ENCODE results near the gene ZNF423. TPM values are rescaled to one million over a fixed set of nuclear protein-coding genes. Genes with fewer than 3 reads are reported as not detected.

ZNF423 gene
- total and polyA plus RNA-seq, 2 of the 13 experiments (the other 11 are each of a cell fraction or from before 2014, with no cell fraction given): 0.07 to 0.31 TPM

GRCh38 chr16:49671333-49671732 lies 184.6 kb downstream of the ZNF423 start (continued):
- TF ChIP-seq ZNF225 (CRISPR knock-in tag; IDR thresholded peaks at IDR 0.05) (no peak), NPAS2 (CRISPR knock-in tag; IDR thresholded peaks at IDR 0.05; ENCODE audit: borderline replicate concordance) (no peak)
- TF ChIP-seq, protein P1, sequence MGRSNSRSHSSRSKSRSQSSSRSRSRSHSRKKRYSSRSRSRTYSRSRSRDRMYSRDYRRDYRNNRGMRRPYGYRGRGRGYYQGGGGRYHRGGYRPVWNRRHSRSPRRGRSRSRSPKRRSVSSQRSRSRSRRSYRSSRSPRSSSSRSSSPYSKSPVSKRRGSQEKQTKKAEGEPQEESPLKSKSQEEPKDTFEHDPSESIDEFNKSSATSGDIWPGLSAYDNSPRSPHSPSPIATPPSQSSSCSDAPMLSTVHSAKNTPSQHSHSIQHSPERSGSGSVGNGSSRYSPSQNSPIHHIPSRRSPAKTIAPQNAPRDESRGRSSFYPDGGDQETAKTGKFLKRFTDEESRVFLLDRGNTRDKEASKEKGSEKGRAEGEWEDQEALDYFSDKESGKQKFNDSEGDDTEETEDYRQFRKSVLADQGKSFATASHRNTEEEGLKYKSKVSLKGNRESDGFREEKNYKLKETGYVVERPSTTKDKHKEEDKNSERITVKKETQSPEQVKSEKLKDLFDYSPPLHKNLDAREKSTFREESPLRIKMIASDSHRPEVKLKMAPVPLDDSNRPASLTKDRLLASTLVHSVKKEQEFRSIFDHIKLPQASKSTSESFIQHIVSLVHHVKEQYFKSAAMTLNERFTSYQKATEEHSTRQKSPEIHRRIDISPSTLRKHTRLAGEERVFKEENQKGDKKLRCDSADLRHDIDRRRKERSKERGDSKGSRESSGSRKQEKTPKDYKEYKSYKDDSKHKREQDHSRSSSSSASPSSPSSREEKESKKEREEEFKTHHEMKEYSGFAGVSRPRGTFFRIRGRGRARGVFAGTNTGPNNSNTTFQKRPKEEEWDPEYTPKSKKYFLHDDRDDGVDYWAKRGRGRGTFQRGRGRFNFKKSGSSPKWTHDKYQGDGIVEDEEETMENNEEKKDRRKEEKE (IDR thresholded peaks at IDR 0.05): no peak

DNA sequence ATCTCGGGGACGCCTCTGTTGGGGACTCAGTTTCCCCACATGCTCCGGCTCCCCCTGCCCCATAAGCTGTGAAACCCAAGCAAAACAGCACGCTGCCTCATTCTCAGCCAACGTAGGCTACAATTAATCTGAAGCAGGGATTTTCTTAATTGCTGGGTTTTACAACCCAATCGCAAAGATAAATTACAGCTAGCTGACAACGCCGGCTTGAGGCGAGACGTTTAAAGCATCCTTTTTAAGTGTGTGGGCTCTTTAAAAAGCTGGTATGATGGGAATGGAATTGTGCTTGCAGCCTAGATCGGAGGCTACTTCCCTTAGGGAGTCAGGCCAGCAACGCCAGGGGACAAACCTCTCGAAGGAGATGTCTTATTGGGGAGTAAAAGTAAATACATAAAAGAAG lies 185.3 kb downstream of the ZNF423 start:
- H3K4me1 ChIP-seq (ENCODE audit: insufficient read depth, low read length): no peaks in the 10 kb centered on the region
- in situ Hi-C loops (cut with HindIII; ENCODE audit: extremely low pct_ligation_motif_present, low pct_unique_long_range_greater_than_20kb): no loop called here
- TF ChIP-seq, protein P2, sequence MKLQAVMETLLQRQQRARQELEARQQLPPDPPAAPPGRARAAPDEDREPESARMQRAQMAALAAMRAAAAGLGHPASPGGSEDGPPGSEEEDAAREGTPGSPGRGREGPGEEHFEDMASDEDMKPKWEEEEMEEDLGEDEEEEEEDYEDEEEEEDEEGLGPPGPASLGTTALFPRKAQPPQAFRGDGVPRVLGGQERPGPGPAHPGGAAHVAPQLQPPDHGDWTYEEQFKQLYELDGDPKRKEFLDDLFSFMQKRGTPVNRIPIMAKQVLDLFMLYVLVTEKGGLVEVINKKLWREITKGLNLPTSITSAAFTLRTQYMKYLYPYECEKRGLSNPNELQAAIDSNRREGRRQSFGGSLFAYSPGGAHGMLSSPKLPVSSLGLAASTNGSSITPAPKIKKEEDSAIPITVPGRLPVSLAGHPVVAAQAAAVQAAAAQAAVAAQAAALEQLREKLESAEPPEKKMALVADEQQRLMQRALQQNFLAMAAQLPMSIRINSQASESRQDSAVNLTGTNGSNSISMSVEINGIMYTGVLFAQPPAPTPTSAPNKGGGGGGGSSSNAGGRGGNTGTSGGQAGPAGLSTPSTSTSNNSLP (IDR thresholded peaks at IDR 0.05; ENCODE audit: low read depth, low read length): no peak
- TF ChIP-seq ZNF619 (CRISPR knock-in tag; IDR thresholded peaks at IDR 0.05) (no peak), HINFP (CRISPR knock-in tag; IDR thresholded peaks at IDR 0.05; ENCODE audit: low read depth) (no peak), ZNF777 (CRISPR knock-in tag; IDR thresholded peaks at IDR 0.05) (no peak), ZNF841 (CRISPR knock-in tag; IDR thresholded peaks at IDR 0.05; ENCODE audit: borderline replicate concordance) (no peak), ZNF556 (CRISPR knock-in tag; IDR thresholded peaks at IDR 0.05; ENCODE audit: borderline replicate concordance) (no peak), ZNF256 (CRISPR knock-in tag; conservative IDR thresholded peaks at IDR 0.05) (no peak), SOX5 (CRISPR knock-in tag; IDR thresholded peaks at IDR 0.05; ENCODE audit: borderline replicate concordance) (no peak), ZNF333 (CRISPR knock-in tag; IDR thresholded peaks at IDR 0.05; ENCODE audit: borderline replicate concordance) (no peak), GFI1 (CRISPR knock-in tag; IDR thresholded peaks at IDR 0.05; ENCODE audit: borderline replicate concordance) (no peak)
- TF ChIP-seq, protein P3, sequence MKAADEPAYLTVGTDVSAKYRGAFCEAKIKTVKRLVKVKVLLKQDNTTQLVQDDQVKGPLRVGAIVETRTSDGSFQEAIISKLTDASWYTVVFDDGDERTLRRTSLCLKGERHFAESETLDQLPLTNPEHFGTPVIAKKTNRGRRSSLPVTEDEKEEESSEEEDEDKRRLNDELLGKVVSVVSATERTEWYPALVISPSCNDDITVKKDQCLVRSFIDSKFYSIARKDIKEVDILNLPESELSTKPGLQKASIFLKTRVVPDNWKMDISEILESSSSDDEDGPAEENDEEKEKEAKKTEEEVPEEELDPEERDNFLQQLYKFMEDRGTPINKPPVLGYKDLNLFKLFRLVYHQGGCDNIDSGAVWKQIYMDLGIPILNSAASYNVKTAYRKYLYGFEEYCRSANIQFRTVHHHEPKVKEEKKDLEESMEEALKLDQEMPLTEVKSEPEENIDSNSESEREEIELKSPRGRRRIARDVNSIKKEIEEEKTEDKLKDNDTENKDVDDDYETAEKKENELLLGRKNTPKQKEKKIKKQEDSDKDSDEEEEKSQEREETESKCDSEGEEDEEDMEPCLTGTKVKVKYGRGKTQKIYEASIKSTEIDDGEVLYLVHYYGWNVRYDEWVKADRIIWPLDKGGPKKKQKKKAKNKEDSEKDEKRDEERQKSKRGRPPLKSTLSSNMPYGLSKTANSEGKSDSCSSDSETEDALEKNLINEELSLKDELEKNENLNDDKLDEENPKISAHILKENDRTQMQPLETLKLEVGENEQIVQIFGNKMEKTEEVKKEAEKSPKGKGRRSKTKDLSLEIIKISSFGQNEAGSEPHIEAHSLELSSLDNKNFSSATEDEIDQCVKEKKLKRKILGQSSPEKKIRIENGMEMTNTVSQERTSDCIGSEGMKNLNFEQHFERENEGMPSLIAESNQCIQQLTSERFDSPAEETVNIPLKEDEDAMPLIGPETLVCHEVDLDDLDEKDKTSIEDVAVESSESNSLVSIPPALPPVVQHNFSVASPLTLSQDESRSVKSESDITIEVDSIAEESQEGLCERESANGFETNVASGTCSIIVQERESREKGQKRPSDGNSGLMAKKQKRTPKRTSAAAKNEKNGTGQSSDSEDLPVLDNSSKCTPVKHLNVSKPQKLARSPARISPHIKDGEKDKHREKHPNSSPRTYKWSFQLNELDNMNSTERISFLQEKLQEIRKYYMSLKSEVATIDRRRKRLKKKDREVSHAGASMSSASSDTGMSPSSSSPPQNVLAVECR (CRISPR knock-in tag; IDR thresholded peaks at IDR 0.05; ENCODE audit: borderline replicate concordance): no peak

More for the DNA sequence above, 185.3 kb downstream of the ZNF423 start:
- Histone ChIP-seq H3K27ac (ENCODE audit: extremely low read length, insufficient read depth, low read length) (no peak overlapping the region), H4K20me1 (ENCODE audit: insufficient read depth, low read length) (no peaks in the 10 kb centered on the region), H3K4me2 (ENCODE audit: low read depth, low read length) (no peak overlapping the region), H3K27me3 (ENCODE audit: control insufficient read depth in 1 of 2, insufficient read depth in 2 of 2, low read length in 2 of 2) (peaks cover 0 to 12% of the 10 kb centered on the region in 2 experiments; a peak in 3 of 5 replicates), H3K9ac (ENCODE audit: insufficient read depth, low read depth, low read length) (no peak overlapping the region), H3K4me3 (replicated peaks in 1 of 3; ENCODE audit: insufficient read depth in 1 of 3, low read depth in 2 of 3, low read length in 3 of 3) (no peak overlapping the region), H3K36me3 (replicated peaks in 1 of 2; ENCODE audit: control insufficient read depth in 1 of 2, insufficient read depth in 2 of 2, low read length in 2 of 2) (no peaks in the 10 kb centered on the region), H3K79me2 (ENCODE audit: insufficient read depth, low read length) (no peaks in the 10 kb centered on the region), H3K9me3 (ENCODE audit: low read length) (no peaks in the 10 kb centered on the region), H2AFZ (ENCODE audit: low read length) (no peak overlapping the region)
- ChIA-PET CTCF (ENCODE audit: low intra/inter-chr PET ratio, low total read pairs) (no interaction called here), POLR2A (no interaction called here)
- intact Hi-C loops (cut with micrococcal nuclease; ENCODE audit: unreplicated experiment): no loop called here
- ATAC-seq: no peak
- 33% methylated on average over 13 of the region's 13 CpGs for WGBS (ENCODE audit: low lambda C conversion rate)
- no TSS peak for BruUV-seq (replicated peaks)
- DNase-seq (ENCODE audit: low spot score): no peak
- no peak for FAIRE-seq

All from HepG2 (cell line).